GM12878 (cell line): ENCODE data around the gene ZNF766.

ENCODE experiments used
- CTCF ChIP-seq, 3 experiments: IDR thresholded peaks in 2 of 3; conservative IDR thresholded peaks in 1 of 3; 2 replicates each; pipeline ENCODE4 v1.5.1; 2011; ENCODE audit warnings: low read depth in 3 of 3, low read length in 3 of 3, mild to moderate bottlenecking in 3 of 3, control low read depth in 2 of 3, moderate library complexity in 2 of 3, inconsistent platforms in 1 of 3, mixed read lengths in 1 of 3; ENCODE audit not compliant: control insufficient read depth in 2 of 3, insufficient read depth in 1 of 3; ENCODE audit errors: extremely low read depth in 1 of 3
- E2F4 ChIP-seq: IDR thresholded peaks from 2 replicates; pipeline ENCODE4 v1.6.1; 2012; ENCODE audit warnings: low read depth, low read length, improper control_type of control experiment
- EP300 ChIP-seq, 2 experiments: fragments of 150-350 bp in 1 of 2; IDR thresholded peaks; 2 replicates each; pipeline ENCODE4 v1.6.1; 2011 to 2012; ENCODE audit warnings: low read depth in 2 of 2, low read length in 2 of 2, borderline replicate concordance in 1 of 2, improper control_type of control experiment in 1 of 2, inconsistent platforms in 1 of 2; ENCODE audit not compliant: control insufficient read depth in 1 of 2
- EZH2 ChIP-seq: IDR thresholded peaks from 2 replicates; pipeline ENCODE4 v1.6.1; 2012; ENCODE audit warnings: low read depth, mild to moderate bottlenecking, control low read depth, inconsistent platforms, low read length, borderline replicate concordance; ENCODE audit not compliant: control insufficient read depth
- FOXK2 ChIP-seq: fragments of 450-650 bp; IDR thresholded peaks from 2 replicates; pipeline ENCODE4 v1.6.1; 2017; ENCODE audit warnings: mild to moderate bottlenecking, moderate library complexity
- HDAC2 ChIP-seq: fragments of 200-600 bp; sonication (generic); IDR thresholded peaks from 2 replicates; pipeline ENCODE4 v1.6.1; 2017
- HDAC6 ChIP-seq: fragments of 200-600 bp; sonication (generic); IDR thresholded peaks from one replicate; pipeline ENCODE4 v1.8.0; 2017; ENCODE audit warnings: antibody characterized with exemption; ENCODE audit not compliant: unreplicated experiment
- TAF1 ChIP-seq: IDR thresholded peaks from 2 replicates; pipeline ENCODE4 v1.6.1; 2011; ENCODE audit warnings: mild to moderate bottlenecking, low read depth, low read length, borderline replicate concordance
- YY1 ChIP-seq: IDR thresholded peaks from 2 replicates; pipeline ENCODE4 v1.6.1; 2011; ENCODE audit warnings: low read depth, mild to moderate bottlenecking, low read length

GRCh38 chr19:52296773-52297600 is 27.6 kb downstream of the ZNF766 start, which contains the start of gene ZNF480:
- peak in 1 of 3 experiments; percentile 25; a peak in 1 of 6 replicates for TF ChIP-seq CTCF (IDR thresholded peaks at IDR 0.05 in 2 of 3, conservative IDR thresholded peaks at IDR 0.05 in 1 of 3; ENCODE audit: control insufficient read depth in 2 of 3, extremely low read depth in 1 of 3, insufficient read depth in 1 of 3, low read depth in 3 of 3, low read length in 3 of 3)
- no peak for TF ChIP-seq E2F4
- no peak for TF ChIP-seq HDAC2
- no peak for TF ChIP-seq HDAC6
- no peak for TF ChIP-seq YY1
- TF ChIP-seq TAF1 = no peak
- TF ChIP-seq EP300 (IDR thresholded peaks at IDR 0.05; ENCODE audit: borderline replicate concordance in 1 of 2, control insufficient read depth in 1 of 2, low read depth in 2 of 2, low read length in 2 of 2) = no peak
- no peak for TF ChIP-seq FOXK2
- no peak for TF ChIP-seq EZH2
